NCI-H524 (cell line): Measurements from ENCODE around the gene CHL1.
A peak's percentile ranks its signal among the peaks of the same experiment; 100 is the strongest.

Source experiments
- DNase-seq, 2 experiments: peaks; one replicate each; lab custom pipeline; 2025; lab: John Stamatoyannopoulos, UW

CHL1 gene

GRCh38 chr3:278300-279064 lies 81.9 kb downstream of the CHL1 start:
- DNase-seq: peak; percentile 88 to 98

DNA sequence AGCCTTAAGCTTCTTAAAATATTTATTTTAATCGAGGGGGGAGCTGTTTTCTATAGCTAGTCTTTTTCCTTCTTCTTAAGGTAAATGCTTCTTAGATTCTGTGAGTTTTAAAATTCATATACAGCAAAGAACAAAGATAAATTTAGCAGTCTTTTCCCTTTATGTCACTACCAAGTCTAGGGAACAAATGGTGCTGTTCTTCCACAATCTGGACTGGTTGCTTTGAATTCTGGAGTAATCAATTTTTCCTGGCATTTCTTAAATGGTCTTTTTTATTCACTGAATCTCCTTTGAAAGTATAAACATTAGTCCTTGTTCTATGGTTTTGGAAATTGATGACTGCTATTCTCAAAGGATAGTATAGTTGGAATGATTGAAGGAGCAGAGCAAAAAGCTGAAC lies 82.8 kb downstream of the CHL1 start:
- DNase-seq: no peak

DNA sequence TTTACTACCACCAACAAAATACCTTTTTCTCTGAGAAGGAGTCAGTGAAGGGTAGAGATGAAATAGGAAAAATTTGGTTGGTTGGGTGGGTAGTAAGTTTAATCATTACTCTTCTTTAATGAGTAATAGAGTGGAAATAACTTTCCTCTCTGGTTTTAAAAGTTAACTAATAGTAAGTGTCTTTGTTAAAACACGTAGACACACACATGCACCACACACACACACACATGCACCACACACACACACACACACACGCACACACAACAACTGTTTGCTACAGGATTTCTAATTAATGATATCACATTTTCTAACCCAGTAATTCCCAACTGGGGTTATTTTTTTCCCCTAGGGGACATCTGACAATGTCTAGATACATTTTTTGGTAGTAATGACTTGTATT lies 84.1 kb downstream of the CHL1 start:
- no peak for DNase-seq

GRCh38 chr3:284322-284721 lies 87.8 kb downstream of the CHL1 start:
- no peak for DNase-seq

DNA sequence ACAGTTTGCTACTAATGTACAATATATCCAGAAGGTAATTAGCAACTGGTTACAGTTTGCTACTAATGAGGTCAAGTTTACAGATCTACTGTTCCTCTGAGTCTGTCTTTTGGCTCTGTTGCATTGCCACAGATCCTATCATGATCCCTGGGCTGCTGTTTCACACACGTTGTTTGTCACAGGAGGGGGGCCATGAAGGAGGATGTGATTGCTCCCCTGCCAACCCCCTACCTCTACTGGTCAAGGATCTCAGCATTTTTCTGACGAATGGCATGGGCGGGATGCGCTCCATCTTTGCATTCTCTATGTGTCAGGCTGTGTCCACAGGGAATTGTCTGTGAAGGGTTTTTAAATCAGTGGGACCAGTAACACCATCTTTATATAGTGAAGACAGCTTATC lies 91.9 kb downstream of the CHL1 start:
- no peak for DNase-seq

GRCh38 chr3:291028-291427 lies 94.5 kb downstream of the CHL1 start:
- DNase-seq: no peak

- no peak for DNase-seq
Measured at GRCh38 chr3:291646-292436, 95.3 kb downstream of the CHL1 start.

GRCh38 chr3:294096-294495 lies 97.5 kb downstream of the CHL1 start:
- no peak for DNase-seq

- DNase-seq: no peak
Measured at GRCh38 chr3:294581-294980, 98.0 kb downstream of the CHL1 start.

GRCh38 chr3:295166-295565 lies 98.6 kb downstream of the CHL1 start:
- no peak for DNase-seq

- DNase-seq: no peak
Measured at GRCh38 chr3:297585-297984, 101.0 kb downstream of the CHL1 start.

DNA sequence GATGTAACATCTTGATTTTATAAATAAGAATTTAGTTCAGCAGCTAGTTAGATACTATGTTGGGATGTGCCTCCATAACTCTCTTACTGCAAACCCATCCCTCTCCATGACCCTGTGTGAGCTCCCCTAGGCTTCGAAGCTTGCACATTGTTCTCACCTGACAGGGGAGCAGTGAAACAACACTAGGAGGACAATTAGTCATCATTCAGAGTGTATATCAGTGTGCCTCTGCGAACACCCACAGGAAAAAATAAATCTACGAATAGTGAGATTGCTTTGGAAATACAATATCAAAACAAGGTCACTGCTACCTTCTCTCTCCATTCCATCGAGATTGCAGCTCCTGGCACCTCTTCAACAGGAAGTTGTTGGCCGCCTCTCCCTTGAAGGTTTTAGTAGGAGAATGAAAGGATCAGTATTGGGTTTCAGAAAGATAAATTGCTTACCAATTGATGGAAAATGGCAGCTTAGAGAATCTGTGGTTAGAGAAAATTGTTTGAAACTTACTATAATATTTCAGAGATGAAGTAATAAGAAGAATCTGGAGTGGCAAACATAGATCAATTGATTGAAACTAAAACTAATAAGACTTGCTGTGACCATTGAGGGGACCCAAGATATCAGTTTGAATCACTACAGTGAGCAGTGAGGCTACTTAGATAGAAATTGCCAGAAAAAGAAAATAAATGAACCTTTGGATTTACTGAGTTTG lies 103.2 kb downstream of the CHL1 start:
- DNase-seq: no peak

DNA sequence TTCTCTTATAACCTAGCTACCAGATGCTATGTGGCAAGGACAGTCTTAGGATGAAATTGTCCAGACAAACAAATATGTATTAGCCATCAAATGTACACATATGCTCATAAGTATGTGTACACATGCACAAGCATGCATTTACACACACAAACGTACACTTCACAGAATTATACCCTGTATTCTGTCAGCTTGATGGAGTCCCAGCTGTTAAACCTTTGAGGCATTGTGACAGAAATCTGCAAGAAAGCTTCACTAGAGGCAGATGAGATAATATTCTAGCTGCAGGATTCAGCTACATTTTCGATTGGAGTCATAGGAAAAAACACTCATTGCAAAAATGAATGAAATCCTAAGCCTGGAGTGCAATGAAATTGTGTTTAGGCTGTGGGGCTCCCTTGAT lies 110.6 kb downstream of the CHL1 start:
- DNase-seq: no peak

GRCh38 chr3:308597-309321 lies 112.2 kb downstream of the CHL1 start:
- no peak for DNase-seq

DNA sequence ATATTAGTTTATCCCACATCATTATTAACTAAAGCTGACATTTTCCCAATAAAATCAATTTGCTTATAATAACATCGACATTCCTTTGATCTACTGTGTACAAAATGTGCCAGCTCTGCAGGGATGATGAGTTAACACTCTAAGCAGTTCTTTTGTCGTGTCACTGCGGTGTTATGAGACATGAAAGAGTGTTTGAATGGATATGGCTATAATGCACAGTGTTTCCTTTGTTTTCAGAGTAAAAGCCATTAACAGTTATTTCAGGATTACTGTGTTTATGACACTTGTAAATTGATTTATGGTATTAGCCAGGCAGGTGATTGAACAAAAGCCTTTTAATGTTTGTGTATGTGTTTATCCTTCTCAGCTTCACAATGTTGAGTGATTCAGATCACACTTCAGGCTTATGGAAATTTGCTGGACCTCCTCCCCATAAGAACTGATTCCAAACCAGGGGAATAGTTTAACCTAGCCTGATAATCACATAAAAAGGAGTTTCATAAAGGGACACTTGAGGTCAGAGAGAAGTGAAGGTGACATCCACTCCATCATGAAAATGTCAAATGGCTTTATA lies 115.7 kb downstream of the CHL1 start:
- no peak for DNase-seq

DNA sequence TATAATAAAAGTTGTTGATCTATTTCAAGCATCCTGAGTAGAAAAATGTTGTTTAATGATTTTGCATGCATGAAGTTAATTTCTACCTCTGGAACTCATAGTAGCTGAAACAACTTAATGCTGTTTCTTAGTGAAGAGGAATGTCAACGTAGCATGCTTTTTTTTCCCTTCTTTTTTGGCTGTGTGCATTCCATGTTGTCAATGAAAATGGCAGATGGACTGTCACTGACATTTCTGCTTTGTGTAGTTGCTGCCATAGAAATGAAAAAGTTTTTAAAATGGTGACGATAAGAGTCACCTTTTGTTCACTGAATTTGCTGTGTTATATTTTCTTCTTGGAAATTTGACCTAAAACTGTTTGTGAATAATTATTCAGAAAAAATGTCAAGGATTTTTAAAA lies 116.3 kb downstream of the CHL1 start:
- DNase-seq: no peak

DNA sequence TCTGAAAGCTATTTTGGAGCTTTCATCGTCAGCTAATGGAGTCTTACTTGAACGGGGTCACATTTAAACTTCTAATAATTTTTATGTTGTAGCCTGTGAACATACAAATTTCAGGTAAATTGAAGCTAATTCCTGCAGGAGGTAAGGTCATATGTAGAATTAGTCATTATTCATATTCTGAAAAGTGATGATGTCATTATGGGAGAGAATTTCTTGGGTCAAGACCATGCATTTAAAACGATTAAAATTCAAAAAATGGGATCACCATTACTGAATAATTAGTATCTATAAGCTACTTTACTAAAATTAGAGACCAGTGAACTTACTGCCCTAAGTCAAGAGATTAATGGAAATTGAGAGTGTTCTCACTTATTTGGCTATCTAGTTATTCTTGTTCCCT lies 120.4 kb downstream of the CHL1 start:
- no peak for DNase-seq

GRCh38 chr3:318903-319302 lies 122.3 kb downstream of the CHL1 start:
- DNase-seq: no peak

- no peak for DNase-seq
Measured at GRCh38 chr3:324423-324822, 127.9 kb downstream of the CHL1 start.

- DNase-seq: no peak
Measured at GRCh38 chr3:325495-325894, 128.9 kb downstream of the CHL1 start.

GRCh38 chr3:330494-331115 lies 134.0 kb downstream of the CHL1 start:
- DNase-seq: no peak
